Chondrocyte (in vitro differentiated cells): Measurements from ENCODE around the gene ZFYVE1. TPM values are rescaled to one million over a fixed set of nuclear protein-coding genes. Genes with fewer than 3 reads are reported as not detected.
A peak's percentile ranks its signal among the peaks of the same experiment; 100 is the strongest.
"Not testable (repeated sequence)": the region's sequence is repeated elsewhere in the genome, so short reads cannot be mapped to it uniquely, and the experiment has no call there.

Source experiments
- DNase-seq: peaks from one replicate; pipeline ENCODE4 v3.0.0; 2021; ENCODE audit warnings: mixed read lengths, low spot score
- H3K27ac Mint-ChIP-seq: one replicate; pipeline ENCODE4 v1.8.0; 2021; ENCODE audit warnings: mild to moderate bottlenecking, moderate library complexity, mixed read lengths; ENCODE audit not compliant: unreplicated experiment
- H3K27me3 Mint-ChIP-seq: 2 replicates; pipeline ENCODE4 v1.8.0; 2021; ENCODE audit warnings: low read depth, mixed read lengths
- H3K36me3 Mint-ChIP-seq: 2 replicates; pipeline ENCODE4 v1.8.0; 2021; ENCODE audit warnings: low read depth, mixed read lengths
- H3K4me1 Mint-ChIP-seq: 2 replicates; pipeline ENCODE4 v1.8.0; 2021; ENCODE audit warnings: low read depth, mild to moderate bottlenecking, mixed read lengths
- H3K4me3 Mint-ChIP-seq: one replicate; pipeline ENCODE4 v1.8.0; 2021; ENCODE audit warnings: mild to moderate bottlenecking, moderate library complexity, mixed read lengths; ENCODE audit not compliant: unreplicated experiment
- H3K9me3 Mint-ChIP-seq: 2 replicates; pipeline ENCODE4 v1.8.0; 2021; ENCODE audit warnings: low read depth, mixed read lengths
- CTCF ChIP-seq: fragments of 200-600 bp; sonication (generic); IDR thresholded peaks from 2 replicates; pipeline ENCODE4 v1.5.0; 2021; ENCODE audit warnings: antibody characterized with exemption, mild to moderate bottlenecking, moderate library complexity
- total RNA-seq: library from RNA; stranded (reverse); gene quantifications from 3 replicates; pipeline ENCODE4 v1.2.1, GENCODE V29; 2021

ZFYVE1 gene
- total RNA-seq, 1 donor from 2014 or later, result 26.4 TPM

- H3K36me3 Mint-ChIP-seq, result peaks cover 16% of the 10 kb centered on the region
- H3K27ac Mint-ChIP-seq, result peak overlapping the region; percentile 38
- no peak for TF ChIP-seq CTCF
- DNase-seq, result no peak
- H3K9me3 Mint-ChIP-seq, result no peaks in the 10 kb centered on the region
- H3K27me3 Mint-ChIP-seq, result no peaks in the 10 kb centered on the region
- peaks cover 29% of the 10 kb centered on the region for H3K4me1 Mint-ChIP-seq
- H3K4me3 Mint-ChIP-seq, result no peak overlapping the region
Measured at GRCh38 chr14:73014105-73014504, 12.8 kb downstream of the ZFYVE1 start.

- H3K36me3 Mint-ChIP-seq, H3K4me3 Mint-ChIP-seq, H3K27ac Mint-ChIP-seq, H3K27me3 Mint-ChIP-seq, DNase-seq, H3K9me3 Mint-ChIP-seq: not testable (repeated sequence)
- H3K4me1 Mint-ChIP-seq, result peaks cover 44% of the 10 kb centered on the region
Measured at GRCh38 chr14:73011189-73011588, 15.7 kb downstream of the ZFYVE1 start.

GRCh38 chr14:73008501-73008900, 18.4 kb downstream of the ZFYVE1 start:
- Mint-ChIP-seq H3K27ac (peak overlapping the region; percentile 68), H3K27me3 (no peaks in the 10 kb centered on the region), H3K4me1 (peaks cover 26% of the 10 kb centered on the region), H3K36me3 (peaks cover 7% of the 10 kb centered on the region), H3K9me3 (no peaks in the 10 kb centered on the region), H3K4me3 (no peak overlapping the region)
- no peak for DNase-seq
- TF ChIP-seq CTCF, result no peak

- DNase-seq, result no peak
- H3K4me1 Mint-ChIP-seq, result peaks cover 23% of the 10 kb centered on the region
- no peak for TF ChIP-seq CTCF
- no peaks in the 10 kb centered on the region for H3K9me3 Mint-ChIP-seq
- peak overlapping the region; percentile 68 for H3K27ac Mint-ChIP-seq
- H3K4me3 Mint-ChIP-seq, result no peak overlapping the region
- no peaks in the 10 kb centered on the region for H3K27me3 Mint-ChIP-seq
- H3K36me3 Mint-ChIP-seq, result peaks cover 7% of the 10 kb centered on the region
Measured at GRCh38 chr14:73007835-73008234, 19.1 kb downstream of the ZFYVE1 start.

- H3K4me3 Mint-ChIP-seq, H3K36me3 Mint-ChIP-seq, H3K27ac Mint-ChIP-seq, H3K9me3 Mint-ChIP-seq, DNase-seq, H3K27me3 Mint-ChIP-seq: not testable (repeated sequence)
- H3K4me1 Mint-ChIP-seq, result peaks cover 30% of the 10 kb centered on the region
Measured at GRCh38 chr14:73004641-73005040, 22.3 kb downstream of the ZFYVE1 start.

GRCh38 chr14:73003681-73004080, 23.2 kb downstream of the ZFYVE1 start:
- peaks cover 5% of the 10 kb centered on the region for H3K36me3 Mint-ChIP-seq
- H3K27ac Mint-ChIP-seq, result peak overlapping the region; percentile 17
- H3K27me3 Mint-ChIP-seq, result no peaks in the 10 kb centered on the region
- peaks cover 23% of the 10 kb centered on the region for H3K4me1 Mint-ChIP-seq
- no peak overlapping the region for H3K4me3 Mint-ChIP-seq
- H3K9me3 Mint-ChIP-seq, result no peaks in the 10 kb centered on the region
- DNase-seq, result no peak
- TF ChIP-seq CTCF, result no peak
